MM.1S (cell line): ENCODE data around the gene CACNA1C.

Experiments
- CTCF ChIP-seq: fragments of 300-600 bp; sonication (generic); IDR thresholded peaks from 2 replicates; pipeline ENCODE4 v1.5.1; 2016; ENCODE audit warnings: antibody characterized with exemption, low read length, mixed read lengths
- EZH2 ChIP-seq: fragments of 300-600 bp; sonication (generic); optimal IDR thresholded peaks from 2 replicates; pipeline ENCODE3; 2017; ENCODE audit warnings: low read depth, mild to moderate bottlenecking, antibody characterized with exemption, low read length, mixed read lengths
- EZH2phosphoT487 ChIP-seq: fragments of 300-600 bp; sonication (generic); IDR thresholded peaks from 2 replicates; pipeline ENCODE4 v1.6.1; 2018; ENCODE audit warnings: antibody characterized with exemption, low read length

- TF ChIP-seq CTCF: no peak
- no peak for TF ChIP-seq EZH2
- no peak for TF ChIP-seq EZH2phosphoT487
Observed at GRCh38 chr12:2687726-2688125, 634.9 kb downstream of the CACNA1C start.
